Left renal pelvis (tissue), 4 donors: ENCODE measurements around the gene ADCY7. TPM values are rescaled to one million over a fixed set of nuclear protein-coding genes. Genes with fewer than 3 reads are reported as not detected.
"Not testable (repeated sequence)": the region's sequence is repeated elsewhere in the genome, so short reads cannot be mapped to it uniquely, and the experiment has no call there.

Experiments used
- DNase-seq, 4 donors: peaks; one replicate each; pipeline ENCODE4 v3.0.0-alpha.2; 2013; ENCODE audit warnings: low read depth in 4 of 4, low spot score in 3 of 4
- polyA plus RNA-seq, 4 donors: library from polyadenylated mRNA; unstranded; fragments of 120-200 nt; gene quantifications; one replicate each; pipeline ENCODE4 v1.2.1, GENCODE V29; 2013; ENCODE audit not compliant: insufficient read length in 4 of 4

ADCY7 gene
- polyA plus RNA-seq, 4 donors, result 5.2 to 9.9 (median 5.7) TPM

- DNase-seq, result no peak
These were observed 63.3 kb downstream of the ADCY7 start for GRCh38 chr16:50329446-50330189.

- no peak for DNase-seq
These were observed 65.2 kb downstream of the ADCY7 start for GRCh38 chr16:50331570-50331969.

GRCh38 chr16:50332599-50332998, 66.2 kb downstream of the ADCY7 start:
- DNase-seq, result no peak

GRCh38 chr16:50334106-50334975, 68.0 kb downstream of the ADCY7 start:
- DNase-seq, result no peak

GRCh38 chr16:50335196-50335958, 69.0 kb downstream of the ADCY7 start:
- DNase-seq, result no peak

GRCh38 chr16:50336884-50337283, 70.5 kb downstream of the ADCY7 start:
- DNase-seq, result no peak

- DNase-seq, result no peak
These were observed 72.2 kb downstream of the ADCY7 start for GRCh38 chr16:50338371-50339231.

GRCh38 chr16:50340578-50340977, 74.2 kb downstream of the ADCY7 start:
- no peak for DNase-seq

GRCh38 chr16:50343566-50343965, 77.2 kb downstream of the ADCY7 start:
- not testable (repeated sequence) for DNase-seq

- not testable (repeated sequence) for DNase-seq
These were observed 78.9 kb downstream of the ADCY7 start for GRCh38 chr16:50345210-50345609.

GRCh38 chr16:50351116-50351515, 84.8 kb downstream of the ADCY7 start:
- DNase-seq, result no peak

GRCh38 chr16:50351952-50352351, 85.6 kb downstream of the ADCY7 start:
- DNase-seq, result no peak

- DNase-seq, result no peak
These were observed 87.7 kb downstream of the ADCY7 start for GRCh38 chr16:50354082-50354481.

GRCh38 chr16:50354629-50355456, 88.5 kb downstream of the ADCY7 start:
- no peak for DNase-seq

GRCh38 chr16:50359626-50360025, 93.3 kb downstream of the ADCY7 start:
- DNase-seq, result no peak

GRCh38 chr16:50360033-50360778, 93.9 kb downstream of the ADCY7 start:
- DNase-seq, result no peak

- DNase-seq, result no peak
These were observed 94.4 kb downstream of the ADCY7 start for GRCh38 chr16:50360779-50361178.

- no peak for DNase-seq
These were observed 97.3 kb downstream of the ADCY7 start for GRCh38 chr16:50363656-50364055.
